Osteoblast (primary cell): Measurements from ENCODE around the gene RACK1. TPM values are rescaled to one million over a fixed set of nuclear protein-coding genes. Genes with fewer than 3 reads are reported as not detected.
"Not testable (repeated sequence)": the region's sequence is repeated elsewhere in the genome, so short reads cannot be mapped to it uniquely, and the experiment has no call there.

Experiments used
- DNase-seq: peaks from one replicate; pipeline ENCODE4 v3.0.0; 2011; ENCODE audit warnings: low spot score, mixed read lengths; ENCODE audit not compliant: insufficient read length; ENCODE audit errors: missing footprints
- H2AFZ ChIP-seq: 2 replicates; pipeline ENCODE4 v1.6.0; 2011; ENCODE audit warnings: mild to moderate bottlenecking, low read length
- H3K27ac ChIP-seq: 2 replicates; pipeline ENCODE4 v1.5.1; 2011; ENCODE audit warnings: mild to moderate bottlenecking, low read depth, low read length, moderate library complexity
- H3K27me3 ChIP-seq: 2 replicates; pipeline ENCODE4 v1.6.0; 2012; ENCODE audit warnings: mild to moderate bottlenecking, control low read depth, inconsistent platforms, low read length, moderate library complexity; ENCODE audit not compliant: insufficient read depth
- H3K36me3 ChIP-seq: 2 replicates; pipeline ENCODE4 v1.5.1; 2011; ENCODE audit warnings: mild to moderate bottlenecking, low read length, control low read depth, moderate library complexity; ENCODE audit not compliant: insufficient read depth
- H3K4me1 ChIP-seq: 2 replicates; pipeline ENCODE4 v1.5.1; 2011; ENCODE audit warnings: mild to moderate bottlenecking, low read length, control low read depth, moderate library complexity; ENCODE audit not compliant: insufficient read depth
- H3K4me2 ChIP-seq: 2 replicates; pipeline ENCODE4 v1.6.0; 2011; ENCODE audit warnings: mild to moderate bottlenecking, low read length; ENCODE audit not compliant: insufficient read depth
- H3K4me3 ChIP-seq: fragments of 200-600 bp; sonication (generic); 3 replicates; pipeline ENCODE4 v1.5.1; 2012; ENCODE audit warnings: mild to moderate bottlenecking, low read length, inconsistent platforms; ENCODE audit not compliant: insufficient read depth
- H3K79me2 ChIP-seq: 2 replicates; pipeline ENCODE4 v1.6.0; 2012; ENCODE audit warnings: mild to moderate bottlenecking, low read length, control low read depth, inconsistent platforms; ENCODE audit not compliant: insufficient read depth
- H3K9me3 ChIP-seq: 2 replicates; pipeline ENCODE4 v1.5.1; 2011; ENCODE audit warnings: low read depth, low read length, control low read depth
- H4K20me1 ChIP-seq: 2 replicates; pipeline ENCODE4 v1.6.0; 2012; ENCODE audit warnings: mild to moderate bottlenecking, low read length, control low read depth; ENCODE audit not compliant: insufficient read depth
- CTCF ChIP-seq: IDR thresholded peaks from 2 replicates; pipeline ENCODE4 v1.5.1; 2011; ENCODE audit warnings: mild to moderate bottlenecking, low read depth, low read length, moderate library complexity; ENCODE audit errors: extremely low read depth
- total RNA-seq: library from RNA; depleted of rRNA; stranded (reverse); fragments of >200 nt; gene quantifications from 2 replicates; pipeline ENCODE4 v1.2.3, GENCODE V29; 2012

RACK1 gene
- total RNA-seq, 1 donor: 4,007 TPM

GRCh38 chr5:181281077-181281983 is 37.6 kb upstream of the RACK1 start:
- Histone ChIP-seq H3K4me2 (no peak overlapping the region), H3K27me3 (no peaks in the 10 kb centered on the region), H3K36me3 (no peaks in the 10 kb centered on the region), H3K79me2 (no peaks in the 10 kb centered on the region), H2AFZ (no peak overlapping the region), H3K9me3 (no peaks in the 10 kb centered on the region), H4K20me1 (no peaks in the 10 kb centered on the region), H3K27ac (no peak overlapping the region), H3K4me1 (no peaks in the 10 kb centered on the region), H3K4me3 (no peak overlapping the region)
- no peak for TF ChIP-seq CTCF
- DNase-seq: no peak

- no peak overlapping the region for H3K4me2 ChIP-seq
Observed at GRCh38 chr5:181280251-181280762, 36.6 kb upstream of the RACK1 start.

GRCh38 chr5:181273433-181273744 is 29.7 kb upstream of the RACK1 start:
- H3K4me3 ChIP-seq, H3K36me3 ChIP-seq, DNase-seq, H3K4me2 ChIP-seq, H4K20me1 ChIP-seq, H3K27ac ChIP-seq, H3K4me1 ChIP-seq, H3K79me2 ChIP-seq, H3K9me3 ChIP-seq, H3K27me3 ChIP-seq, H2AFZ ChIP-seq: not testable (repeated sequence)

More at GRCh38 chr5:181280251-181280762, 36.6 kb upstream of the RACK1 start:
- Histone ChIP-seq H3K36me3 (no peaks in the 10 kb centered on the region), H3K79me2 (no peaks in the 10 kb centered on the region), H2AFZ (no peak overlapping the region), H3K4me1 (no peaks in the 10 kb centered on the region), H3K9me3 (no peaks in the 10 kb centered on the region), H3K27ac (no peak overlapping the region), H4K20me1 (no peaks in the 10 kb centered on the region), H3K4me3 (no peak overlapping the region), H3K27me3 (no peaks in the 10 kb centered on the region)
- TF ChIP-seq CTCF: no peak
- no peak for DNase-seq

- Histone ChIP-seq H2AFZ (no peak overlapping the region), H3K4me2 (no peak overlapping the region), H4K20me1 (no peaks in the 10 kb centered on the region), H3K4me1 (no peaks in the 10 kb centered on the region), H3K27me3 (no peaks in the 10 kb centered on the region), H3K36me3 (no peaks in the 10 kb centered on the region), H3K27ac (no peak overlapping the region), H3K79me2 (no peaks in the 10 kb centered on the region), H3K4me3 (no peak overlapping the region), H3K9me3 (no peaks in the 10 kb centered on the region)
- TF ChIP-seq CTCF: no peak
- no peak for DNase-seq
Observed at GRCh38 chr5:181271081-181271480, 27.4 kb upstream of the RACK1 start.

GRCh38 chr5:181267907-181268306 is 24.2 kb upstream of the RACK1 start:
- H3K79me2 ChIP-seq, H3K4me2 ChIP-seq, DNase-seq, H3K4me1 ChIP-seq, H3K27ac ChIP-seq, H2AFZ ChIP-seq, H3K36me3 ChIP-seq, H3K9me3 ChIP-seq, H3K4me3 ChIP-seq, H3K27me3 ChIP-seq, H4K20me1 ChIP-seq: not testable (repeated sequence)

GRCh38 chr5:181267291-181267904 is 23.7 kb upstream of the RACK1 start:
- not testable (repeated sequence) for H3K79me2 ChIP-seq, H3K4me2 ChIP-seq, H4K20me1 ChIP-seq, H3K9me3 ChIP-seq, H3K27ac ChIP-seq, H3K27me3 ChIP-seq, H3K36me3 ChIP-seq, H2AFZ ChIP-seq, H3K4me1 ChIP-seq, H3K4me3 ChIP-seq, DNase-seq
